ENCODE measurements around the gene ANK2.

GRCh38 chr4:113080050-113080449 lies 30.6 kb downstream of the ANK2 start:
- TF ChIP-seq, protein P1, sequence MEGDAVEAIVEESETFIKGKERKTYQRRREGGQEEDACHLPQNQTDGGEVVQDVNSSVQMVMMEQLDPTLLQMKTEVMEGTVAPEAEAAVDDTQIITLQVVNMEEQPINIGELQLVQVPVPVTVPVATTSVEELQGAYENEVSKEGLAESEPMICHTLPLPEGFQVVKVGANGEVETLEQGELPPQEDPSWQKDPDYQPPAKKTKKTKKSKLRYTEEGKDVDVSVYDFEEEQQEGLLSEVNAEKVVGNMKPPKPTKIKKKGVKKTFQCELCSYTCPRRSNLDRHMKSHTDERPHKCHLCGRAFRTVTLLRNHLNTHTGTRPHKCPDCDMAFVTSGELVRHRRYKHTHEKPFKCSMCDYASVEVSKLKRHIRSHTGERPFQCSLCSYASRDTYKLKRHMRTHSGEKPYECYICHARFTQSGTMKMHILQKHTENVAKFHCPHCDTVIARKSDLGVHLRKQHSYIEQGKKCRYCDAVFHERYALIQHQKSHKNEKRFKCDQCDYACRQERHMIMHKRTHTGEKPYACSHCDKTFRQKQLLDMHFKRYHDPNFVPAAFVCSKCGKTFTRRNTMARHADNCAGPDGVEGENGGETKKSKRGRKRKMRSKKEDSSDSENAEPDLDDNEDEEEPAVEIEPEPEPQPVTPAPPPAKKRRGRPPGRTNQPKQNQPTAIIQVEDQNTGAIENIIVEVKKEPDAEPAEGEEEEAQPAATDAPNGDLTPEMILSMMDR (IDR thresholded peaks at IDR 0.05; ENCODE audit: borderline replicate concordance, extremely low read depth, low read length, poor library complexity, severe bottlenecking): no peak
- TF ChIP-seq EZH2 (IDR thresholded peaks at IDR 0.05; ENCODE audit: borderline replicate concordance, low read depth, low read length, severe bottlenecking): no peak
